Measurements from ENCODE around the gene AZU1. TPM values are rescaled to one million over a fixed set of nuclear protein-coding genes. Genes with fewer than 3 reads are reported as not detected.
A peak's percentile ranks its signal among the peaks of the same experiment; 100 is the strongest.

Gene AZU1
- total and polyA plus RNA-seq, 2 experiments from 2014 or later: 1.5 to 5.7 TPM

GRCh38 chr19:782878-783668 lies 44.6 kb upstream of the AZU1 start:
- no peak overlapping the region for H3K4me3 ChIP-seq
- H3K9me3 ChIP-seq (ENCODE audit: low read depth): no peaks in the 10 kb centered on the region
- H3K27ac ChIP-seq: no peak overlapping the region
- H3K27me3 ChIP-seq: no peaks in the 10 kb centered on the region
- no peak for DNase-seq (ENCODE audit: low read depth in 1 of 2, low spot score in 1 of 2)
- H3K4me1 ChIP-seq (ENCODE audit: low read depth): peaks cover 6% of the 10 kb centered on the region
- no peaks in the 10 kb centered on the region for H3K36me3 ChIP-seq
- TF ChIP-seq CTCF (IDR thresholded peaks at IDR 0.05; ENCODE audit: low read depth, low read length): no peak

GRCh38 chr19:784541-784940 lies 43.1 kb upstream of the AZU1 start:
- Histone ChIP-seq H3K27me3 (no peaks in the 10 kb centered on the region), H3K4me3 (no peak overlapping the region), H3K27ac (no peak overlapping the region), H3K4me1 (ENCODE audit: low read depth) (peaks cover 15% of the 10 kb centered on the region), H3K36me3 (no peaks in the 10 kb centered on the region), H3K9me3 (ENCODE audit: low read depth) (no peaks in the 10 kb centered on the region)
- no peak for TF ChIP-seq CTCF (IDR thresholded peaks at IDR 0.05; ENCODE audit: low read depth, low read length)
- no peak for DNase-seq (ENCODE audit: low read depth in 1 of 2, low spot score in 1 of 2)

- DNase-seq (ENCODE audit: low read depth in 1 of 2, low spot score in 1 of 2): no peak
- Histone ChIP-seq H3K27ac (no peak overlapping the region), H3K4me3 (no peak overlapping the region), H3K9me3 (ENCODE audit: low read depth) (no peaks in the 10 kb centered on the region), H3K27me3 (no peaks in the 10 kb centered on the region), H3K36me3 (no peaks in the 10 kb centered on the region), H3K4me1 (ENCODE audit: low read depth) (peaks cover 18% of the 10 kb centered on the region)
- no peak for TF ChIP-seq CTCF (IDR thresholded peaks at IDR 0.05; ENCODE audit: low read depth, low read length)
Observed at GRCh38 chr19:787536-787935, 40.1 kb upstream of the AZU1 start.

- no peak overlapping the region for H3K4me3 ChIP-seq
- peak overlapping the region; percentile 83 for H3K27ac ChIP-seq
- no peaks in the 10 kb centered on the region for H3K9me3 ChIP-seq (ENCODE audit: low read depth)
- no peak for TF ChIP-seq CTCF (IDR thresholded peaks at IDR 0.05; ENCODE audit: low read depth, low read length)
- H3K4me1 ChIP-seq (ENCODE audit: low read depth): peaks cover 13% of the 10 kb centered on the region
- H3K36me3 ChIP-seq: no peaks in the 10 kb centered on the region
- no peaks in the 10 kb centered on the region for H3K27me3 ChIP-seq
- DNase-seq (ENCODE audit: low read depth in 1 of 2, low spot score in 1 of 2): no peak
Observed at GRCh38 chr19:788686-788982, 39.0 kb upstream of the AZU1 start.

- H3K27ac ChIP-seq: peak overlapping the region; percentile 83
Observed at GRCh38 chr19:788983-789700, 38.5 kb upstream of the AZU1 start.

More at GRCh38 chr19:788983-789700, 38.5 kb upstream of the AZU1 start:
- Histone ChIP-seq H3K4me1 (ENCODE audit: low read depth) (peaks cover 13% of the 10 kb centered on the region), H3K4me3 (no peak overlapping the region), H3K36me3 (no peaks in the 10 kb centered on the region), H3K27me3 (no peaks in the 10 kb centered on the region), H3K9me3 (ENCODE audit: low read depth) (no peaks in the 10 kb centered on the region)
- TF ChIP-seq CTCF (IDR thresholded peaks at IDR 0.05; ENCODE audit: low read depth, low read length): no peak
- DNase-seq (ENCODE audit: low read depth in 1 of 2, low spot score in 1 of 2): peak in 1 of 2 donors; percentile 54
